ENCODE results near the gene TPH2.

DNA sequence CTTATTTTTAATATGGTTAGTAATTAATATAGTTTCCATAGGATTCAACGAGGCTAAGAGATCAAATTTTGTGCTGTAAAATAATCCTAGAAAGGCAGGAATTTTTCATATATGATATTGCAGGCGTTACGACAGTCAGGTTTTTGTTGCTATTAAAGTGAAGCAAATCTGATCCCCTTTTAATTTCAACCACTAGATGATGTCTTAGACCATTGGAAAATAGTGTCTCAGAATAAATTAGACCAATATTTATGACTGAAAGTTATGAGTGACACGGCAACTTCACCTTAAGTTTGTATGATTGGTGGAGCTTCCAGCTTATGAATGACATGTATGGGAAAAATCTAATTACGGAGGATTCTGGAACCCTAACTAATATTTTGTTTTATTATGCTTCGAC, 2.5 kb downstream of the TPH2 start:
- TF ChIP-seq CTCF (conservative IDR thresholded peaks at IDR 0.05): no peak
- TF ChIP-seq EZH2 (IDR thresholded peaks at IDR 0.05; ENCODE audit: low read depth): no peak

All from PC-9 (cell line).